ENCODE results near the gene DNAH12. TPM values are rescaled to one million over a fixed set of nuclear protein-coding genes. Genes with fewer than 3 reads are reported as not detected.

Gene DNAH12
- total and polyA plus RNA-seq, 10 of the 15 experiments (the other 5 are each of a cell fraction or from before 2014, with no cell fraction given) = under 0.01 to 0.35 (median 0.08) TPM

GRCh38 chr3:57397175-57398026 lies 146.7 kb downstream of the DNAH12 start (continued):
- TF ChIP-seq BMI1 (IDR thresholded peaks at IDR 0.05; ENCODE audit: borderline replicate concordance) (no peak), CBX5 (IDR thresholded peaks at IDR 0.05; ENCODE audit: low read depth) (no peak), SMC3 (IDR thresholded peaks at IDR 0.05; ENCODE audit: borderline replicate concordance, low read length) (peak; percentile 88), ZNF274 (IDR thresholded peaks at IDR 0.05; ENCODE audit: insufficient read depth, insufficient read length) (no peak), STAT3 (IDR thresholded peaks at IDR 0.05; ENCODE audit: low read depth, low read length) (no peak), STAT1 (conservative IDR thresholded peaks at IDR 0.05) (no peak), HSF1 (IDR thresholded peaks at IDR 0.05; ENCODE audit: low read depth, low read length) (no peak), DPF2 (IDR thresholded peaks at IDR 0.05) (no peak), ELK1 (IDR thresholded peaks at IDR 0.05; ENCODE audit: low read depth, low read length) (no peak), PRDM15 (CRISPR knock-in tag; IDR thresholded peaks at IDR 0.05) (no peak)
